Stimulated activated CD4-positive, alpha-beta T cell treated with anti-CD3 and anti-CD28 coated beads, TNF-alpha, amount 100 ng/mL, for 48 hours (primary cell): Measurements from ENCODE around the gene CMTM5.
"Not testable (repeated sequence)": the region's sequence is repeated elsewhere in the genome, so short reads cannot be mapped to it uniquely, and the experiment has no call there.

Experiments
- DNase-seq, 3 donors: peaks; one replicate each; pipeline ENCODE4 v3.0.0-alpha.2; 2020; ENCODE audit warnings: low read depth in 3 of 3

The CMTM5 gene

DNA sequence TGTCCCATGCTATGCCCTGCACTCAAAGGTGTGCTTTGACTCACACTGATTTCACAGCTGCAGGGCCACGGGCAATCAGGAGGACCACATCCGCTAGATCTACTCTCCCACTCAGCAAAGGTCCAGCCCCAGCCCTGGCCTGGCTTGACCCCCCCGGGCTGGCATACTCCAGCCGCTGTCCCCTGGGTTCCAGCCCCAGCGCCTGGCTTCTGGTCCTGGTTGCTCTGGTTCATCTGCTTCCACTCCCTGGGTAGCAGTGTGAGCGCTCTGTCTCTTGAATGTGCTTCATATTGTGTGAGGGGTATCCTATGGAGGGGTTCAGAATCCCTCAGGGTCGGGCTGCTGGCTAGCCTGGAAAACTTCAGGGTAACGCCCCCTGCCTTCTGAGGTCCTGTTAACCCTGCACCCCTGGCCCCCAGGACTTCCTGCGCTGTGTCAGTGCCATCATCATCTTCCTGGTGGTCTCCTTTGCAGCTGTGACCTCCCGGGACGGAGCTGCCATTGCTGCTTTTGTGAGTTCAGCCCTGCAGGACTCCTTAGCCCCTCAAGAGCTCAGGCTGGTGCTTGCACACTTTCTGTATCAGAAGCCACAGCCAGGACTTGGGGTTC, 1.9 kb downstream of the CMTM5 start:
- no peak for DNase-seq

GRCh38 chr14:23379366-23380196, 2.7 kb downstream of the CMTM5 start:
- DNase-seq, result peak; percentile 26 to 66 (median 49)

GRCh38 chr14:23380197-23380914, 3.5 kb downstream of the CMTM5 start:
- no peak for DNase-seq

DNA sequence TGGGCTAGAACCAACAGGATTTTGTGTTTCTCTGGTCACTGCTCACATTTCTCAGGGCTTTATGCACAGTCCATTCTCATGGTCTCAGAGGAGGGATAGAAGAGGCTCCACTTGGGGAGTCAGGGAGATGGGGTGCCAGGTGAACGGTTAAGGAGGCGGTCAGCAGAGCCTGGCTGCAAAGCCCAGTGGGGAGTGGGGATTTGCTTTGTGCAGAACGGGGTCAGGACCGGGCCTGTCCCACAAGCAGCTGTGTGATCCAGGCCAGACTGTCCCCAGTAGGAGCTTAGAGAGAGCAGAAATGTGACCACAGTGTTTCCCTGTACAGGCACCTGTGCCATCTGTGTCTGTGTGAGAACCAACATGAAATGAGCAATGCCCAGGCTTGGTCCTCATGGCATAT, 4.1 kb downstream of the CMTM5 start:
- no peak for DNase-seq

- no peak for DNase-seq
Measured at GRCh38 chr14:23381871-23382270, 5.0 kb downstream of the CMTM5 start.

DNA sequence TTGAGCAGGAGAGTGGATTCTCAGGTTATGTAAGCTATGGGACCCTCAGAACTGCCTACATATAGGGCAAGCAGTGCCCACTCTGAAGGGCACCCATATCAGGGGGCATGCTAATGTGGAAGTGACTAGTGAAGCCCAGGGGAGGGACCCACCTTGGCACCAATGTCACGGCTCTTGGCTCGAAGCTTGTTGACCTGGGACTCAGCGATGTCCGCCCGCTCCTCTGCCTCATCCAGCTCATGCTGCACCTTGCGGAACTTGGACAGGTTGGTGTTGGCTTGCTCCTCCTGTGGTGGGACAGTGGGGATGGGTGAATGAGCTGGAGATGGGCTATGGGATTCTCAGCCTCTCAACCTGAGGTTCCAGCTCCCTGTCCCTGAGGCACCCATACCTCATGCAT, 5.4 kb downstream of the CMTM5 start:
- DNase-seq, result no peak

- DNase-seq, result no peak
Measured at GRCh38 chr14:23382731-23383440, 6.0 kb downstream of the CMTM5 start.

DNA sequence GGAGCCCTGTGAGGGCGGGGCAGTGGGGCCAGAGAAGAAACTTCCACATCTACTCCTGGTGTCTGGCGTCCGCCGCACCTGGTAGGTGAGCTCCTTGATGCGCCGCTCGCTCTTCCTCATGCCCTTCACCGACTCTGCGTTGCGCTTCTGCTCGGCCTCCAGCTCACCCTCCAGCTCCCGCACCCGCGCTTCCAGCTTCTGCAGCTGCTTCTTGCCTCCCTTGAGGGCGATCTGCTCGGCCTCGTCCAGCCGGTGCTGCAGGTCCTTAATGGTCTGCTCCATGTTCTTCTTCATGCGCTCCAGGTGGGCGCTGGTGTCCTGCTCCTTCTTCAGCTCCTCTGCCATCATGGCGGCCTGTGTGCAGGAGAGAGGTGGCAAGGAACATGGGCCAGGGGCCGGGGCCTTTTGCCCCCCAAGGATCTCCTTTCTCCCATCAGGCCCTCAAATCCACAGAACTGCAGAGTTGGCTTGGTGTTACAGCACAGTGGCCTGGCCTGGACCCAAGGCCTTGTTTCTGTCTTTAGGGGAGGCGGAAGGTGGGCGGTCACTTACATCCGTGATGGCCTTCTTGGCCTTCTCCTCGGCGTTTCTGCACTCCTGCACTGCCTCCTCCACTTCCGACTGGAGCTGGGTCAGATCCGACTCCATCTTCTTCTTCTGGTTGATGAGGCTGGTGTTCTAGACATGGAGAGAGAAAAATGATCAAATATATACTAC, 7.7 kb downstream of the CMTM5 start:
- DNase-seq, result no peak

DNA sequence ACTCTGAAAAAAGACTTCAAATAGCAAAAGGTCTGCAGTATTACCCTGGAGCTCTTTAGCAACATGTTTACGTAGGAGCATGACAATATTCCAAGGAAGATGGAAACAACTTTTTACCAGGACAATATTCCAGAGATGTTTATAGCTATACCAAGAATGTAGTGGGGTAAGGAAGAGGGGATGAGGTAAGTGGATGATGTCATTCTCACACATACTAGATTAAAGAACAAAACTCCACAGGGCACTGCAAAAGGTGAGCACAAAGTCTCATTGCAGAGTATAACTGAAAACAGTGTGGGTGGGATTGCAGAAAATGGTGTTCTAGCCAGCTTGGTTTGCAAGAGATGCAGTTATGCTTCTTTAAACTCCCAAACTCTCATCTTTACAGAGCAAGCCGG, 8.4 kb downstream of the CMTM5 start:
- no peak for DNase-seq

GRCh38 chr14:23385642-23386265, 8.9 kb downstream of the CMTM5 start:
- no peak for DNase-seq

DNA sequence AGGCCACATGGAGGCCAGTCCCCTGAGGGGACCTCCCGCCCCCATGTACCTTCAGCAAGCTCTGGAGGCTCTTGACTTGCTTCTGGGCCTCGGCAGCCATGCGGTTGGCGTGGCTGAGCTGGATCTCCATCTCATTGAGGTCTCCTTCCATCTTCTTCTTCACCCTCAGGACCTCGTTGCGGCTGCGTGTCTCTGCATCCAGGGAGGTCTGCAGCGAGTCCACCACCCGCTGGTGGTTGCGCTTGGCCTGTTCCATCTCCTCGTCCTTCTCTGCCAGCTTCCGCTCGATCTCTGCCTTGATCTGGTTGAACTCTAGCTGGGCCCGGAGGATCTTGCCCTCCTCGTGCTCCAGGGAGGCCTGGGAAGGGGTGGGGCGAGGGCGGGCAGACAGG, 9.4 kb downstream of the CMTM5 start:
- not testable (repeated sequence) for DNase-seq

GRCh38 chr14:23386999-23387398, 10.2 kb downstream of the CMTM5 start:
- no peak for DNase-seq

GRCh38 chr14:23387916-23388882, 11.4 kb downstream of the CMTM5 start:
- no peak for DNase-seq

DNA sequence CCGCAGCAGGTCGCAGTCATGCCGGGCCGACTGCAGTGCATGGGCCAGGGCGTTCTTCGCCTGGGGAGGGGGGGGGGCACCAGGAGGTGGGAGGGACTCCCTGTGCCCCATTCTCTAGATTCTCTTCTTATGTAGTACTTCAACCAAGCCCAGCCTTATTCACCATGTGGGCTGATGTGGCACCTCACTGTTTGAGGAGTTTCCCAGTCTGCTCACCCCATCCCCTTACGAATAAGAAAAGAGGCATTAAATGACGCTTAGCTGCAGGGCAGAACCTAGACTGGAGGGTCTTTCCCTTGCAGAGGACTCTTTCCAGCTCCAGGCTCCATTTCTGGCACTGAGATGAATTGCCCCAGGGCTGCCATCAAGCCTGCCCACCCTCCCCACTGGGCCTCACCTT, 12.2 kb downstream of the CMTM5 start:
- DNase-seq, result no peak

- DNase-seq, result no peak
Measured at GRCh38 chr14:23389396-23389795, 12.6 kb downstream of the CMTM5 start.

DNA sequence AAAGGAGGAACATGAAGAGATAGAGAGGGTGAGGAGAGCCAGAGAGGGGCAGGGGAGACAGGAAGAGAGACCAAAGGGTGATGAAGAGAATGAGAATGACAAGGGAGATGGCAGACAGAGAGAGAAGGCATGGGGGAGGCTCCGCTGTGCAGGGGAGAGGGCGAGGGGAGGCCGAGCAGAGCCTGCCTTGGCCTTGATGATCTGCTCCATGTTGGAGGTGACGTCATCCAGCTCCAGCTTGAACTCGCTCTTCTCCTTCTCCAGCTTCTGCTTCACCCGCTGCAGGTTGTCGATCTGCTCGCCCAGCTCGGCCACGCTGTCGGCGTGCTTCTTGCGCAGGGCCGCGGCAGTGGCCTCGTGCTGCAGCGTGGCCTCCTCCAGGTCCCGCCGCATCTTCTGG, 13.0 kb downstream of the CMTM5 start:
- not testable (repeated sequence) for DNase-seq

- no peak for DNase-seq
Measured at GRCh38 chr14:23392613-23393012, 15.8 kb downstream of the CMTM5 start.

DNA sequence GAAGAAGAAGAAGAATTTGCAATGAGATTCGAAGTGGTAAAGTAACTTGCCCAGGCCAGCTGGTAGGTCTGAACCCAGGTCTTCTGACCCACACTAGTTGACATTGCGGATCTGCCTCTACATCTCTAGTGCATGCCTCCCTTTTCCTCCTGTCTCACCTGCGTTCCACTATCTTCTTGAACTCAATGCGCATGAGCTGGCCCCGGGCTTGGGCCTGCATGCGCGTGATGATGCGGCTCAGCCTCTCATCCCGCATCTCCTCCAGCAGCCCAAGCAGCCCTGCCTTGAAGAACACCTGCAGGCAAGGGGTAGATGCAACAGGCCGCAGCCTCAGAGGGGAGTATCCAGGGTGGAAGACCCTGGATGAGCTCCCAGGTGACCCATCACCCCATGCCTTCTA, 19.3 kb downstream of the CMTM5 start:
- no peak for DNase-seq

DNA sequence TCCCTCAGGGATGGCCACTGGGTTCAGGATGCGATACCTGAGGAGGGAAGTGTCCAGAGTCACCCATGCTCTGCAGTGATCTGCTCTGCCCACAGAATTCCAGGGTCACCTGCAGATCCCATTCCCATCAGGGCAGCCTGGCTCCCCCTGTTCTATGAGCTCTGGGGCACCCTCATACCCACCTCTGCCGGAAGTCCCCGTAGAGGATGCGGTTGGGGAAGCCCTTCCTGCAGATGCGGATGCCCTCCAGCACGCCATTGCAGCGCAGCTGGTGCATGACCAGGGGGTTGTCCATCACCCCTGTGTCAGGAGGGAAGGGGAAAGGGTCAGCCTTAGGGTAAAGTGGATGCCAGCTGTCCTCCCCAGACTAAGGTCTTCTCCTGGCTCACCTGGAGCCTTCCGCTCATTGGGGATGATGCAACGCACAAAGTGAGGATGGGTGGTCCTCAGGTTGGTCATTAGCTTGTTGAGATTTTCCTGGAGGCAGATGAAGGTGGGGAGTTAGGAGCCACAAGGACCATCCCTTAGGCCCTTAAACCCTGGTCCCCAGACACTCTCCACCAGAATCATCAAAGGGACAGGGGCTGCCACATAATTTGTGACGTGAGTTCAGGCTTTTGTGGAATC, 20.0 kb downstream of the CMTM5 start:
- no peak for DNase-seq
